GM18858 (cell line): ENCODE data around the gene TUBA8.
"Not testable (repeated sequence)": the region's sequence is repeated elsewhere in the genome, so short reads cannot be mapped to it uniquely, and the experiment has no call there.

Experiments used
- ATAC-seq: cut with Tn5 transposase; IDR thresholded peaks from one replicate; pipeline ENCODE4 v1.9.1; 2021; ENCODE audit not compliant: unreplicated experiment

The TUBA8 gene

DNA sequence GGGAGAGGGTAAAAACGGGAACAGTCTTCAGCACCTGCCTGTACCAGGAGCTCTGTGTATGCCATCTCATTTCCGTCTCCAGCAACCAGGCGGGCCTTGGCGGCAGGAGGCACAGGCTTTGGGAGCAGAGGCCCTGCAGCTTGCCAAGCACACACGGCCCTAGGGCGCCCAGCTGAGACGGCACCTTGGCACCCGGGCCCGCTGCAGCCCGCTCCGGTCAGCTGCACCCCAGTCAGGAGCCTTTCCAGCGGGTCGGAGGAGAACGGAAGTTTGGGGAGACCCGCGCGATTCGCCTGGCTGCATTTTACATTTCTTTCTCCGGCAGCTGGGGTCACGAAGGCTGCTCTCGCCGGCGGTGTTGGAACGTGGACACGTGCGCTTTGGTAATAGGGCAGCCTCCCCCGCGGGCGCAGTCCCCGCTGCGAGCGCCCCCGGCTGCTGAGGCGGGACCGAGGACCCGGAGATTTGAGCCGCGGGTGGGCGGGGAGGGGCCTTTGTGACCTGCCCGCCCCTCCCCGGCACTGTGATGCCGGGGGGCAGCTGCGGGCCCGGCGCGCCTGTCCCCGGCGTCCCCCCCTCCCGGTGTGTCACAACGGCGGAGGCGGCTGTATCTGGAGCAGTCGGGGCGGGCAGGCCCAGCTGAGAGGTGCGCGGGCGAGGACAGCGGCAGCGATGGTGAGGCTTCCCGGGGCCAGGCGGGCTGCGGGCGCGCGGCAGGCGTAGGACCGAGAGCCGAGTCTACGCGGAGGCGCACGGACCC is at the start of gene TUBA8:
TSS of gene TUBA8 (plus strand) at position 616 of the 760 bp plus-strand sequence. CDS start at position 673, 57 bp downstream.
- no peak for ATAC-seq

DNA sequence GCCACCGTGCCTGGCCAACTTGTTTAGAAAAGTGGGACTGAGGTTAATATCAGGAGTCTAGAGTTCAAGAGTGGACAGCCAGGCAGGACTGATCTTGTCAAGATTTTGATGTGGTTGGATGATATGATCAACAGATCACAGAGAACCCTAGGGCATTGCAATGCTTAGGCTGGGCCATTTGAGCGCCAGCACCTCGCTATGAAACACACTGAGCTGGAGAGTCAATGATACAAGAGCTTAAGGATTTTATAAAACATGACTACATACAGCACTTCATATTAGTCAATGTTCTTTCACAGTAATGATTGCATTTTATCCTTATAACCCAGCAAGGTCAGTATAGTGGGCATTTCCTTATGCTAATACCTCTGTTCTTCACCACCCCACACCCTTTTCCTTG is 48.2 kb upstream of the TUBA8 start:
- no peak for ATAC-seq

GRCh38 chr22:18063306-18063705 is 47.3 kb upstream of the TUBA8 start:
- ATAC-seq: no peak

GRCh38 chr22:18063715-18064114 is 46.9 kb upstream of the TUBA8 start:
- not testable (repeated sequence) for ATAC-seq

DNA sequence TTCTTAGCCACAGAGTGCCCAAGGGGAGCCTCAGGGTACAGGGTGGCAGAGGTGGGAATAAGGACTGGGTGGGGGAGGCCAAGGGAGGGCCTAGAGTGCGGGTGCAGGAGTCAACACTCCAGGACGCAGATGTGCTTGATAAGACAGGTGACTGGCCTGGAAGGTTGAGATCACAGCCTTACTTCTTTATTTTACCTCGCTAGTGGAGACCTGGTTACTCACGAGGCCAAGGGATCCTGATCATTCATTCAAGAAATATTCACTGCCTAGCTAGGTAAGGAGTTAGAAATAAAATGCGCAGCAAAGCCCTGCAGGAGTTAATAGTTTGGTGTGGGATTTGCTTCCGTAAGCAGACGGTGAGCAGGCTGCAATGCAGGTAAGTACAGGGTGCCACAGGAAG is 46.0 kb upstream of the TUBA8 start:
- ATAC-seq: no peak

DNA sequence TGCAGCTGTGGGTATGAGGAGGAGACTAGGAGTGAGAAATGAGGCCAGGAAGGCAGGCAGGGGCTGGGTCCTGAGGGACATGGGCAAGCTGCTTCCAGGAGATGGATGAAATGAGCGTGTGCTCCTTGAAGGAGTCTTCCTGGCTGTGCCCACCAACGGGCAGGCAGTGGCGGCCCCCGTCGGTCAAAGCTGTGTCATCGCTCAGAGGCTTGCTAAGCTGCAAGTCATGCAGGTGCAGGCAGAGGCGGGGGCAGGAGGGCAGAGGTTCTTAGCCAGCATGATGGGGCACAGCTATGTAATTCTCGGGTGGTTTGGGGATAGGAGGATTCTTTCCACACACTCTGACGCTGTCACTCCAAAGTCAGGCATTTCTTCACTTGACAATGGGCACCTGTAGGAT is 45.4 kb upstream of the TUBA8 start:
- ATAC-seq: no peak

DNA sequence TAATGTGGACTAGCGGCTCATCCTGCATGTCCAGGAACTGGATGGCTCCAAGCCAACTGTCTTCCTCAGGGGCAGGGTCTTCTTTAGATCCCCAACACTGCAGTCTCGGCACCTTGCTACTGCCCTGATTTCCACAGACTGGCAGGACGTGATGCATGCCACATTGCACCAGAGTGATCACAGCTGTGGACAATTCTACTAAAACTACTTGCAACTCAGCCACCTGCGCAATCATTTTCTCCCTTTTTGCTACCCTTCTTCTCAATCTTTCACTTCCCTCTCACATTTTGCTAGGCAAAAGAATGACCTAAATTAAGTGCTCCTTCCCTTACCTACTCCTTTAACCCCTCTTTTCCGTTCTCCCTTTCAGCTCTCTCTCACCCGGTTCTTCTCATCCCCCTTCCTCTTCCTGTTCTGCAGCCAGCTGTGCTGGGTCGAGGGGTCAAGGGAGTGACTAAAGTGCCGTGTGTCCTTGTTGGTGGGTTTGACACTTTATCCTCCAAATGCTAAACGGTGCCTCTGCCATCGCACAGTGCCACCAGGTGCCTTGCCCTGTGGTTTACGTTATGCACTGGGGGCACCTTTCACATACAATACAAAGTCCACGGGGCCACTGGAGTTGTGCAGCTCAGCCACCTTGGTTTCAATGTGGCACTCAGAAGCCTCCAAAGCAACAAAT is 44.3 kb upstream of the TUBA8 start:
- no peak for ATAC-seq

DNA sequence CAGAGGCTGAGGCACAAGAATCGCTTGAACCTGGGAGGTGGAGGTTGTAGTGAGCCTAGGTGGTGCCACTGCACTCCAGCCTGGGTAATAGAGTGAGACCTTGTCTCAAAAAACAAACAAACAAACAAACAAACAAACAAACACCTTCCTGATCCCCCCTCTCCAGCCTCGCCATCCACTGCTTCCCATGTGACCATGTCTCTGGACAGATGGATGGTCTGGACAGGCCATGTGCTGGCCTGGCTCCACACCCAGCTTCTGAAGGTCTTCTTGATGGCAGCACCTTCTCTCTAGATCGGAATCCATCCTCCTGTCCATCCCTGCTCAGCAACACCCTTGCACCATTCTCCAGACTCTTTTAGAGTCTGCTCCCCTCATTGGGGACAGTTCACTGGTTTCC is 43.5 kb upstream of the TUBA8 start:
- no peak for ATAC-seq

DNA sequence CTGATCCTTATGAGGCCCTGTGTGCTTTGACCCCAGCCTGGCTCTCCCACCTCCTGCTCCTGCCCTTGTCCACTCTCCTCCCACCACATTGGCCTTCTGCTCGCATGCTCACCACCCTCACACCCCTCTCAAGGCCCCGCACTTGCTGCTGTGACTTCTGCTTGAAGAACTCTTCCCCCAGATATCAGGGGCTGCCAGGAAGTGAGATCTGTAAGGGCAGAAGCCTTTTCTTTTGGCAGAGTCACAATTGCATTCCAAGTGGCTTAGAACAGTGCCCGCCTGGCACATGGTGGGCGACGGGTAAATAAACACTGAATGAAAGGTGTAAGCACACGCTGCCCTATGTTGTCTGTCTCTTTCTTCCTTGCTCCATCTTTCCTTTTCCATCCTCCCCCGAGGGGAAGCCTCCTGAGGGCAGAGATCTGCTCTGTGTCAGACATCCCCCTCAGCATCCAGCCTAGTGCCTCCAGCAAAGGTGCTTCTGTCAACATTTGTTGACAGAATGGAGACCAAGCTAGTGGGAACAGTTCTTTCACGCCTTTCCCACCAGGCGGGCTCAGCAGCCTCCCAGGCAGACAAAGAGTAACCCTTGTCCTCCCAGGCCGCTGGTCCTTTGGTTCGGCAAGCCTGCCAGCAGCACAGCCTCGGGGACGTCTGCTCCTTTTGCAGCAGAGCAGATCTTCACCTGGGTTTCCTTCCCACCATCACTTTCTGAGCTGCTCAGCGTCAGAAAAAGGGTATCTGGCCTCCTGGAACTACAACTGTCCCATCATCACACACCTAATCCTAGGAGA is 42.9 kb upstream of the TUBA8 start:
- ATAC-seq: no peak

DNA sequence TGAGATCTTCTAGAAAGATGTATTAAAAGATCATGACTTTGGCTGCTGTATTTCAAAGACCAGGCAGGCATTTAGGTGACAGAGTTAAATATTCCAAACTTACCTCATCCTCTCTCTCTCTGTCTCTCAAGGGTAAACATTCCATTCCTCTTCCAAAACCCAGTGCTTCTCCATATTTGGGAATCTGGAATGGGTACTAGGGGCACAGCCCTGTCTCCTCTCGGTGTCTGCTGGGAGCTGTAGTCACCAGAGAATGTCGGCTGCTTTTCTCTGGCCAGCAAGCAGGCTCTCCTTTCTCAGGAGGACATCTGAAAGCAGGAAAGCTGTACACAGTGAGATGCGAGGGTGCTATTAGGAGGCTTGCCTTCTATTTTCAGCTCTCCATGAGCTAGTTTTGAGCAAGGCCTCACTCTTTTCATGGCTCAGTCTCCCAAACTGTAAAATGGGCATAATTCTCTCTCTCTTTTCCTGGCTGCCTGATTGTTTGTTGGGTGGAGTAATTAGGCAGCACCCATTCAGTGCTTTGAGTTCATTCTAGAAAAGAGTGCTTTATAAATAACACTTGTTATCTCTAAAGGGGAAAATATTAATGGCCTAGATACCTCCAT is 42.1 kb upstream of the TUBA8 start:
- ATAC-seq: no peak

DNA sequence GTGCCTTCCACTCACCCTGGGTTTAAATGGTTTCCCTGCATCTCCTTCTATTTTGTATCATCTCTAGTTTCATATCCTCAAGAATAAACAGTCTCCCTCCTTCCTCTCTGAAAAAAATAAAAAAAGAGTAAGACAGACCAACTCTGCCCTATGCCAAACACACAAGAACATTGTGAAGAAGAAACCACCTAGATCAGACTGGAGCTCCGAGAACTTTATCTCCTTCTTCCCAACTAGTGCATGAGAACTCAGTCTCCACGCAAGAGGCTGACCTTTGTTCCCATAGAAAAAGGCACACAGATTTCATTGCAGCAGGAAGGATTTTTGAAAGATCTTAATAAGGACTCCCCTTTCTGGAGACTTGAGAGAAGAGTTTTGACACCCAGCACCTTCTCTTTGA is 41.6 kb upstream of the TUBA8 start:
- ATAC-seq: no peak

- no peak for ATAC-seq
These were observed 40.6 kb upstream of the TUBA8 start for GRCh38 chr22:18070041-18070440.

GRCh38 chr22:18070556-18071306 is 39.9 kb upstream of the TUBA8 start:
- ATAC-seq: no peak

- ATAC-seq: not testable (repeated sequence)
These were observed 39.2 kb upstream of the TUBA8 start for GRCh38 chr22:18071307-18071967.

DNA sequence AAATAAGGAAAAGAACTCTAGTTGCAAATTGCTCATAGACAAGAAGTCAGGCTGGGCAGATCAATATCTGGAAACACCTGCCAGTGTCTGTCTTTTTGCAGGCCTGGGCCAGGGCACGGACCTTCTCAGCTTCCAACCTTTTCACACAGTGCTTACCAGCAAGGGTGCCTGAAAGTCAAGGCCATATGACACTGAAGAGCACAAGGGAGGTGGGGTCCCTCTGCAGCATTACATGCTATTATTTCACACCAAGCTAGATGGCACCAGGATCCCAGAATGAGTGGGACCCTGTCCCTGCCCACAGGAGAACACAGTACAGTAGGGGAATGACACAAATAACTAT is 38.7 kb upstream of the TUBA8 start:
- no peak for ATAC-seq

GRCh38 chr22:18073467-18073866 is 37.1 kb upstream of the TUBA8 start:
- ATAC-seq: no peak

GRCh38 chr22:18073927-18074326 is 36.7 kb upstream of the TUBA8 start:
- ATAC-seq: not testable (repeated sequence)

- no peak for ATAC-seq
These were observed 35.4 kb upstream of the TUBA8 start for GRCh38 chr22:18075101-18075719.

GRCh38 chr22:18075720-18076497 is 34.7 kb upstream of the TUBA8 start:
- ATAC-seq: peak; percentile 31
